ENCODE data around the gene KIF26A.

KIF26A gene

GRCh38 chr14:104142946-104143470, 4.6 kb downstream of the KIF26A start:
- Histone ChIP-seq H3K9me3 (ENCODE audit: low read length) (no peaks in the 10 kb centered on the region), H3K36me3 (ENCODE audit: insufficient read depth, low read length) (no peaks in the 10 kb centered on the region), H3K27me3 (ENCODE audit: insufficient read depth, low read length) (peaks cover 4% of the 10 kb centered on the region), H3K4me1 (ENCODE audit: insufficient read depth, low read length) (peaks cover 23% of the 10 kb centered on the region), H2AFZ (ENCODE audit: low read depth, low read length) (no peak overlapping the region), H3K4me3 (ENCODE audit: low read length) (no peak overlapping the region)

DNA sequence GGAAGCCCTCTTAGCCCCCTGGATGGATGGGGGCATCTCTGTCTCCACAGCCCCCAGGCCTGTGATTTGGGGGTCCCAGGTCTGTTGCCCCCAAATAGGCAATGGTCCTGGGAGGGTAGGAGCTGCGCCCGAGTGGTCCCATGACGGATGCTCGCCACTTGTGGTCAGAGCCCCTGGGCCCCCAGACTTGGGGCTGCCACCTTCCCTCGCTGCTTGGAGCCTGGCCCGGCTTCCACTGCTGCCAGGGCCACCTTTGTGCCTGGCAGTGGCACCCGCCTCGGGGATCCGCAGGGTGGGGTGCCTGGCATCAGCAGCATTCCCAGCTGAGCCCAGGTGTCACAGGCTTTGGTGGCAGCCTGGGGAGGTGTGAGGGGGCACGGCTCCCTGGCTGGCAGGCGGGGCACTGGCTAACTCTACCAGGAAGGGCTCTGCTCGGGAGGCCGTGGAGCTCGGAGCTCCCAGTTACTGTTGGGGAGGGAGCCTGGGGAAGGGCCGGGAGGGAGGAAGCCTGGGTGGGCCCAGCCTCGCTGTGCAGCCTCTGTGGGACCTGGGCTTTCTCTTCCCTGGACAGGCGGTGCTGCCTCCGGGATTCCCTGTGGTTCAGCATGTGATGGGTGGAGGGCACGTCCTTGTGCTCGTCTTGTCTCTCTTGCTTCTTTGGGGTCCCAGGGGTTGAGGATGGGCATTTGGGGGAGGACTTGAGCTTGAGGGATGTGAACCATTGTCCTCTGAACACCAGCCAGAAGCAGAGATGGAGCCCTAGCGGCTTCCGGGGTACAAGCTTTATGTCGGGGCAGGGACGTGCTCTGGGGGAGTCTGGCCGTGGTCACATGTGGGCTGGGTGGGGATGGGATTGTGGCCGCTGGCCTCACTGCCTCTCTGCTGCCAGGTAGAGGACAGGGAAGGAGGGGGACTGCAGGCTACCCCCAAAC, 5.4 kb downstream of the KIF26A start:
- Histone ChIP-seq H3K9me3 (ENCODE audit: low read length) (no peaks in the 10 kb centered on the region), H3K27me3 (ENCODE audit: insufficient read depth, low read length) (peaks cover 4% of the 10 kb centered on the region), H3K4me3 (ENCODE audit: low read length) (no peak overlapping the region), H3K36me3 (ENCODE audit: insufficient read depth, low read length) (no peaks in the 10 kb centered on the region), H2AFZ (ENCODE audit: low read depth, low read length) (no peak overlapping the region), H3K4me1 (ENCODE audit: insufficient read depth, low read length) (peaks cover 31% of the 10 kb centered on the region)

- peaks cover 33% of the 10 kb centered on the region for H3K4me1 ChIP-seq (ENCODE audit: insufficient read depth, low read length)
- no peak overlapping the region for H3K4me3 ChIP-seq (ENCODE audit: low read length)
- H3K27me3 ChIP-seq (ENCODE audit: insufficient read depth, low read length), result peaks cover under 1% of the 10 kb centered on the region
- no peaks in the 10 kb centered on the region for H3K9me3 ChIP-seq (ENCODE audit: low read length)
- no peak overlapping the region for H2AFZ ChIP-seq (ENCODE audit: low read depth, low read length)
- no peaks in the 10 kb centered on the region for H3K36me3 ChIP-seq (ENCODE audit: insufficient read depth, low read length)
Observed at GRCh38 chr14:104144453-104144790, 6.0 kb downstream of the KIF26A start.

DNA sequence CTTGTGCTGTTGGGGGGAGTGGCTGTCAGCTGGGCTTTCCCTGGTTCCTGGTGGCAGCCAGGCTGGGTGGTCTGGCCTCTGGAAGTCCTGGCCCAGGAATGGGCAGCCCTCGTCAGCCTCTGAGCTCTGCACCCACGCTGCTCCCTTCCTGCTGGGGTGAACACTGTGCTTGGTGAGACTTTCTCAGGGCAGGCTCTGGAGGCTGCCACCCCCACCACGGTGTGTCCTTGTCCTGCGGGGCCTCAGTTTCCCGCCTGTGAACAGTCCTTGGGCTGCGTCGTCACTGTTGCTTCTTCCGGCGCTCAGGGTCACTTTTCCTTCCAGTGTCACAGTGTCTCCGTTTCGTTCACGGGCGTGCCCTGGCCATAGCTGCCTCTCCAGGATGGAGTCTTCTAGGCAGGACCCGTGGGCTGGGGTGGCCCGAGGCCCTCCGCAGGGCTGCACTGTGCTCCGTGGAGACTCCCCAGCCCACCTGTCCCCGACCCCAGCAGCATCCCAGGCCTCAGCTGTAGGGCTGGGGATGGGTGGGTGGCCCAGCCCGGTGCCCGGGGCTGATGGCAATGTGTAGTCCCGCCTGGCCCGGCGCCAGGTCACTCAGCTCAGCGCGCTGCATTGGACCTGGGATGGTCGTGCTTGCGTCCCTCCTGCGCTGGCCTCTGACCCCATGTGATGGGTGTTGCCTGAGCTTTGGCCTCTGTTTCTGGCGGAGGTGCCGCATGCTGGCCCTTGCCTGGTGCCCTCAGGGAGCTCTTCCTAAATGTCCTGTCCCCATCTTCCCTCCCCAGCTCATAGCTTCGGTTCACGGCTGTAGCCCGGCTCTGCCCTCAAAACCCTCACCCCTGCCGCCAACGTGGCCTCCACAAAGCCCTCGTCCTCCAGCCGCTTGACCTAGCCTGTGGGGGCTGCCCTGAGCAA, 6.8 kb downstream of the KIF26A start:
- H3K27me3 ChIP-seq (ENCODE audit: insufficient read depth, low read length), result no peaks in the 10 kb centered on the region
- H2AFZ ChIP-seq (ENCODE audit: low read depth, low read length), result no peak overlapping the region
- peaks cover 31% of the 10 kb centered on the region for H3K4me1 ChIP-seq (ENCODE audit: insufficient read depth, low read length)
- H3K36me3 ChIP-seq (ENCODE audit: insufficient read depth, low read length), result no peaks in the 10 kb centered on the region
- no peaks in the 10 kb centered on the region for H3K9me3 ChIP-seq (ENCODE audit: low read length)
- H3K4me3 ChIP-seq (ENCODE audit: low read length), result no peak overlapping the region

- peaks cover 34% of the 10 kb centered on the region for H3K4me1 ChIP-seq (ENCODE audit: insufficient read depth, low read length)
- no peak overlapping the region for H2AFZ ChIP-seq (ENCODE audit: low read depth, low read length)
Observed at GRCh38 chr14:104145826-104146601, 7.6 kb downstream of the KIF26A start.

DNA sequence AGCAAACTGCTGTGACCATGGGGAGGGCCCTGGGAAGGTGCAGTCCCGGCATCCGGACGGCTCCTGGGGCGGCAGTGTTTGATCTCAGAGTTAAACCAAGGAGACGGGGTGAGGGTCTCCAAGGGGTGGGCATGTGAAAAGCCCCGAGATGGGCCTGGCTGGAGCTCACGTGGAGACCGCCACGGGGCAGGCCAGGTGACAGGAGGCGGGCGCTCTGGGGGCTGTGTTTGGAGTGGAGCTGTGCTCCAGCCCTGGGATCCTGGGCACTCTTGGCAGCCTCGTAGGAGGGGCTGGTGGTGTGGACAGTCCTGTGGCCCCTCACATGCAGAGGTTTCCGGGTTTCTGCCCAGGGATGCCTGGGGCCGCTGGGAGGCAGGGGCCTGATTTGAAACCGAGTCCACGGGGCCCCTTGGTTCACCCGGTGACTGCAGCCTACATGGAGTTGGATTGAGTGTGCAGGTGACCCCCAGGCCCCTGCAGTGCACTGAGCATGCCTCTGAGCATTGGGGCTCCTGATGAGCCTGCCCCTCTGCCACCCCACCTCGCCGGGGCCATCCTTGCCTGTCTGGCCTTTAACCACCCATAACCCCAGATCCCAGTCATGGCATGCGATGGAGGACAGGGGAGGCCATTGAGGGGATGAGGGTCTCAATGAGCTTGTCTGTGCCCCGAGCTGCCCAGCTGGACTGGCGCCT, 8.4 kb downstream of the KIF26A start:
- peaks cover 34% of the 10 kb centered on the region for H3K4me1 ChIP-seq (ENCODE audit: insufficient read depth, low read length)

More at GRCh38 chr14:104145826-104146601, 7.6 kb downstream of the KIF26A start:
- no peaks in the 10 kb centered on the region for H3K27me3 ChIP-seq (ENCODE audit: insufficient read depth, low read length)
- H3K9me3 ChIP-seq (ENCODE audit: low read length), result no peaks in the 10 kb centered on the region
- no peak overlapping the region for H3K4me3 ChIP-seq (ENCODE audit: low read length)
- H3K36me3 ChIP-seq (ENCODE audit: insufficient read depth, low read length), result no peaks in the 10 kb centered on the region

DNA sequence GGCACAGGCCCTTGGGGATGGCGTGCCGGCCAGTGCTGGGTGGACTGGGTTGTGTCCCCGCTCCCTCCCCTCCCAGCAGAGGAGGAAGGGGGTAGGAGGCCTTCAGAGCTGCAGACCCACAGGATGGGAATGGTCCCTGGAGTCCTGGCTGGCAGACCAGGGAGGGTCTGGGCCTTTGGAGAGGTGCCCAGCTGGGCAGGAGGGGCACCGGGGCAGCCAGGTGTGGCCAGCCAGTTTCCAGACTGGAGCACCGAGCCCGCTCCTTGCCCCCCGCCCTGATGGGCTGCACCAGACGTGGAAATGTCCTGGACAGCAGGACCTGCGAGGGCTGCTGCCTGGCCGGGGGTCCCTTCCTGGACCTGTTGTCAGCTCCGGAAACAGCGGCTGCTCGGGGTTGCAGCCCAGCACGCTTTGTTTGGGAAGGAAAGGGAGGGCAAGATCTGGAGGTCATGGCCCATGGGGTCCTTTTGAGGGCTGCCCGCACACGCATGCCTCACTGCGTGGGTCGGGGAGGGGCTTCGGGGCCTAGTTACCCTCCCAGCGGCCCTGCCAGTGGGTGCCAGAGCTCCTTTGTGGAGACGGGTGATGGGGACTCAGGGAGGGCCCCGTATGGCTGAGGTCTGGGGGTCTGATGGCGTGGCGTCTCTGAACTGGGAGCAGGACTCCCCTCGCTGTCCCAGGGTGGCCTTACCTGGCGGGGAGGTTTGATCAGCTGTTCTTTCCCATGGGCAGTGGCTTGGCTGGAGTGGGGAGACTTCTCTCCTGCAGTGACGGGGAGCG, 9.1 kb downstream of the KIF26A start:
- H3K36me3 ChIP-seq (ENCODE audit: insufficient read depth, low read length), result no peaks in the 10 kb centered on the region
- no peaks in the 10 kb centered on the region for H3K9me3 ChIP-seq (ENCODE audit: low read length)
- no peaks in the 10 kb centered on the region for H3K27me3 ChIP-seq (ENCODE audit: insufficient read depth, low read length)
- H2AFZ ChIP-seq (ENCODE audit: low read depth, low read length), result no peak overlapping the region
- H3K4me1 ChIP-seq (ENCODE audit: insufficient read depth, low read length), result peaks cover 34% of the 10 kb centered on the region
- H3K4me3 ChIP-seq (ENCODE audit: low read length), result no peak overlapping the region

More for the DNA sequence above, 8.4 kb downstream of the KIF26A start:
- H3K27me3 ChIP-seq (ENCODE audit: insufficient read depth, low read length), result no peaks in the 10 kb centered on the region
- H3K9me3 ChIP-seq (ENCODE audit: low read length), result no peaks in the 10 kb centered on the region
- H2AFZ ChIP-seq (ENCODE audit: low read depth, low read length), result no peak overlapping the region
- H3K4me3 ChIP-seq (ENCODE audit: low read length), result no peak overlapping the region
- H3K36me3 ChIP-seq (ENCODE audit: insufficient read depth, low read length), result no peaks in the 10 kb centered on the region

DNA sequence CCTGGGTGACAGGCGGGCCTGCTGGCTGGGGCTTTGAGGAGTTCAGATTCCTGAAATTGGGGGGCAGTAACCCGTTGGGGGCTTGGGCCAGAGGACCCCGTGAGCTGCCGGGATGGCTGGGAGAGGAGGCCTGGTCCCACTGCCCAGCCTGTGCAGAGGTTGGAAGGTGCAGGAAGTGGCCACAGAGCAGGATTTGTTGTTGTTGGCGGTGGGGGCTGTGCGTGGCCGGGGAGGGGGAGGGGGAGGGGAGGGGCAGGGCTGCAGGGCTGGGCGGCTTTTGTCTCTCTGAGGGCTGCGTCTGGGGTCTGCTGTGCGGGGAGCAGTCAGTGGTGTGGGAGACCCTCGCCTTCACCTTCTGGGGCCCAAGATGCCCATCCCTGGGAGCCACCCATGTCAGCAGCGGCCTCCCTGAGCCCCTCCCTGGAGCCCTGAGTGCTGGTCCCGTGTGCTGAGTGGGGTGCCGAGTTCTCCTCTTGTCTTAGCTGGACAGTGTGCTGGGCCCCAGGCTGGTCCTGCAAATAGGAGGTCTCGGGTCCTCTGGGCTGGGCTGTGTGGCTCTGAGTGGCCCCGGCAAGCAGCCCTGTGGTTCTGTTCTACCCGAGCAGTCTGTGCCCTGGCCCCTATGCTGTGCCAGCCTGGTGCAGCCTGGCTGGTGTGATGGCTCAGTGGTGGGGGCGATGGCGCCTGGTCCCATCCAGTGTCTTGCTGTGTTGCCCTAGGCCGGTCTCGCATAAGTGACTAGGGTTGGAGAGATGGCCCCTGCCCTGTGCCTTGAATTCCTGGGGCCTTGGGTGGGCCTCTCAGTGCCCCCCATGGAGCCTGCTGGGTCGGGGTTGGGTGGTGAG, 10.3 kb downstream of the KIF26A start:
- Histone ChIP-seq H3K4me1 (ENCODE audit: insufficient read depth, low read length) (peaks cover 34% of the 10 kb centered on the region), H3K36me3 (ENCODE audit: insufficient read depth, low read length) (no peaks in the 10 kb centered on the region), H2AFZ (ENCODE audit: low read depth, low read length) (no peak overlapping the region), H3K27me3 (ENCODE audit: insufficient read depth, low read length) (no peaks in the 10 kb centered on the region), H3K9me3 (ENCODE audit: low read length) (no peaks in the 10 kb centered on the region), H3K4me3 (ENCODE audit: low read length) (no peak overlapping the region)

GRCh38 chr14:104149278-104149595, 10.8 kb downstream of the KIF26A start:
- H3K36me3 ChIP-seq (ENCODE audit: insufficient read depth, low read length), result no peaks in the 10 kb centered on the region
- no peaks in the 10 kb centered on the region for H3K9me3 ChIP-seq (ENCODE audit: low read length)
- no peak overlapping the region for H2AFZ ChIP-seq (ENCODE audit: low read depth, low read length)
- H3K4me1 ChIP-seq (ENCODE audit: insufficient read depth, low read length), result peaks cover 34% of the 10 kb centered on the region
- no peaks in the 10 kb centered on the region for H3K27me3 ChIP-seq (ENCODE audit: insufficient read depth, low read length)
- H3K4me3 ChIP-seq (ENCODE audit: low read length), result no peak overlapping the region

- Histone ChIP-seq H3K4me3 (ENCODE audit: low read length) (no peak overlapping the region), H3K36me3 (ENCODE audit: insufficient read depth, low read length) (no peaks in the 10 kb centered on the region), H3K27me3 (ENCODE audit: insufficient read depth, low read length) (no peaks in the 10 kb centered on the region), H3K4me1 (ENCODE audit: insufficient read depth, low read length) (peaks cover 34% of the 10 kb centered on the region), H2AFZ (ENCODE audit: low read depth, low read length) (no peak overlapping the region), H3K9me3 (ENCODE audit: low read length) (no peaks in the 10 kb centered on the region)
Observed at GRCh38 chr14:104149617-104150135, 11.3 kb downstream of the KIF26A start.
